WERI-Rb-1 (cell line): ENCODE results near the gene ANKRD30A.

ENCODE experiments used
- DNase-seq: peaks from one replicate; pipeline ENCODE4 v3.0.0-alpha.2; 2020
- H3K27ac ChIP-seq: fragments of 250-450 bp; sonication (Bioruptor Pico); 2 replicates; pipeline ENCODE4 v1.5.1; 2020; ENCODE audit warnings: mild to moderate bottlenecking, moderate library complexity
- H3K27me3 ChIP-seq: fragments of 250-450 bp; sonication (Bioruptor Pico); 2 replicates; pipeline ENCODE4 v1.5.1; 2021; ENCODE audit warnings: mild to moderate bottlenecking, low read depth, moderate library complexity; ENCODE audit not compliant: insufficient read depth, severe bottlenecking
- H3K36me3 ChIP-seq: fragments of 250-450 bp; sonication (Bioruptor Pico); 2 replicates; pipeline ENCODE4 v1.5.1; 2020; ENCODE audit warnings: mild to moderate bottlenecking, moderate library complexity
- H3K4me3 ChIP-seq: 2 replicates; pipeline ENCODE4 v1.5.1; 2011; ENCODE audit warnings: low read depth, mild to moderate bottlenecking, control low read depth, low read length
- H3K9me3 ChIP-seq: fragments of 250-450 bp; sonication (Bioruptor Pico); 2 replicates; pipeline ENCODE4 v1.5.1; 2021; ENCODE audit warnings: mild to moderate bottlenecking, moderate library complexity; ENCODE audit not compliant: severe bottlenecking
- CTCF ChIP-seq: IDR thresholded peaks from 2 replicates; pipeline ENCODE4 v1.5.1; 2011; ENCODE audit warnings: low read depth, mild to moderate bottlenecking, control low read depth, inconsistent platforms, low read length

The ANKRD30A gene

DNA sequence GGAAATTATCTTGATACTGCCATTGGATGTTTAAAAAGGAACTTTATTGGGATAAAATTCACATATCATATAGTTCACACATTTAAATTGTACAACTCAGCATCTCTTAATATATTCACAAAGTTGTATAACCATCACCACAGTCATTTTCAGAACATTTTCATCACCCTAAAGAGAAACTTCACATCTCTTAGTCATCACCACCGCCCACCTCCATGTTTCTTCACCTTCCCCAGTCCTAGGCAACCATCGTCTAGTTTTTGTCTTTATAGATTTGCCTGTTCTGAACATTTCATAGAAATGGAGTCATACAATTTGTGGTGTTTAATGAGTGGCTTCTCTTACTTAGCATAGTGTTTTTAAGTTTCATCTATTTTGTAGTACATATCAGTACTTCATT, 96.6 kb downstream of the ANKRD30A start:
- DNase-seq = no peak
- TF ChIP-seq CTCF = no peak
- Histone ChIP-seq H3K4me3 (no peak overlapping the region), H3K36me3 (no peaks in the 10 kb centered on the region), H3K27me3 (peaks cover 3% of the 10 kb centered on the region), H3K27ac (no peak overlapping the region), H3K9me3 (no peaks in the 10 kb centered on the region)

GRCh38 chr10:37225163-37225562, 99.8 kb downstream of the ANKRD30A start:
- DNase-seq = no peak
- no peak overlapping the region for H3K27ac ChIP-seq
- no peak overlapping the region for H3K4me3 ChIP-seq
- H3K9me3 ChIP-seq = no peaks in the 10 kb centered on the region
- H3K36me3 ChIP-seq = no peaks in the 10 kb centered on the region
- peaks cover 14% of the 10 kb centered on the region for H3K27me3 ChIP-seq
- TF ChIP-seq CTCF = no peak

DNA sequence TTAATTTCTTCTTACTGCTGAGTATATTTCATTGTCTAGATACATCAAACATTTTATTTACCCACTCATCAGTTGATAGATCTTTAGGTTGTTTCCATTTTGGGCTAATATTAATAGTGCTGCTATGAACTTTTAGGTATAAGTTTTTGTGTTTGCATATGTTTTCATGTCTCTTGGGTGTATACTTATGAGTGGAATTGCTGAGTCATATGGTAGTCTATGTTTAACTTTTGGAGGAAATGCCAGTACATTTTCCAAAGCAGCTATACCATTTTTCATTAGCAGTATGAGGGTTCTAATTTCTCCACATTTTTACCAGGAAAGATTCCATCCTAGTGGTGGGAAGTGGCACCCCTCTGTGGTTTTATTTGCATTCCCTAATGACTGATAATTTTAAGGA, 101.1 kb downstream of the ANKRD30A start:
- Histone ChIP-seq H3K27ac (no peak overlapping the region), H3K36me3 (no peaks in the 10 kb centered on the region), H3K27me3 (peaks cover 14% of the 10 kb centered on the region), H3K4me3 (no peak overlapping the region), H3K9me3 (no peaks in the 10 kb centered on the region)
- no peak for TF ChIP-seq CTCF
- DNase-seq = no peak

- Histone ChIP-seq H3K36me3 (no peaks in the 10 kb centered on the region), H3K9me3 (no peaks in the 10 kb centered on the region), H3K27ac (no peak overlapping the region), H3K27me3 (peaks cover 28% of the 10 kb centered on the region), H3K4me3 (no peak overlapping the region)
- TF ChIP-seq CTCF = no peak
- no peak for DNase-seq
These were observed 109.3 kb downstream of the ANKRD30A start for GRCh38 chr10:37234692-37235091.

DNA sequence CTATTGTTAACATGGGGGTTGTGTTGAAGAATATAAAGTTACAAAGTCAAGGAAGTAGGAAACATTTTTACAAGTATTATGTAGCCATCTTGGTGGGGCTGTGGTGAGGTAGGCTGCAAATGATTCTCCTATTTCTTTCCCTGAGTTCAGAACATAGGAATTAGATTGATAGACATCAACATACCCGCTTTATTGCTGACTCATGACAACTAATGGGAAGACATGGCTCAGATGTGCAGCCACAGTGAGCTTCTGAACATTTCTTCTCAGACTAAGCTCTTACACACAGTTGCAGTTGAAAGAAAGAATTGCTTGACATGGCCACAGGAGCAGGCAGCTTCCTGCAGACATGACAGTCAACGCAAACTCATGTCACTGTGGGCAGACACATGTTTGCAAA, 110.7 kb downstream of the ANKRD30A start:
- no peaks in the 10 kb centered on the region for H3K36me3 ChIP-seq
- H3K27ac ChIP-seq = no peak overlapping the region
- no peak for TF ChIP-seq CTCF
- peaks cover 32% of the 10 kb centered on the region for H3K27me3 ChIP-seq
- no peak overlapping the region for H3K4me3 ChIP-seq
- DNase-seq = no peak
- no peaks in the 10 kb centered on the region for H3K9me3 ChIP-seq

DNA sequence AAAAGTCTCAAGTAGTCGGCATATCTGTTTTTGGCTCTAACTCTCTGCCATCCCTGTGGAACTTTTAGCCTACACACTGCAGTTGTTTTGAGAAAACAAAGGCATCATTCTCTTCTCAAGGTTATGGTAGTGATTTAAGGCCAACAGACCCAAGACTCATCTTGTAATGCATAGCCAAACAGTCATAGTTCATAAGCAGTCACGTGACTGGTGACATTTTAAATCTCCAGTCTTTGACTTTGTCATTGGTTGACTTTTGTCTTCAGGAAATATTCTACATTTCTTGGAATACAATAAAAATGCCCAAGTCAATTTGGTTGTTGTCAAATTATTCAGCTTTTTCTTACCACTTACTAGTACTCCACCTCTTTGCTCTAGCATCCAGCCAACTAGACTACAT, 114.8 kb downstream of the ANKRD30A start:
- TF ChIP-seq CTCF = no peak
- no peaks in the 10 kb centered on the region for H3K36me3 ChIP-seq
- H3K27ac ChIP-seq = no peak overlapping the region
- H3K27me3 ChIP-seq = peaks cover 40% of the 10 kb centered on the region
- H3K9me3 ChIP-seq = no peaks in the 10 kb centered on the region
- no peak for DNase-seq
- no peak overlapping the region for H3K4me3 ChIP-seq
